Panc1 (cell line): ENCODE data around the gene PIGO. TPM values are rescaled to one million over a fixed set of nuclear protein-coding genes. Genes with fewer than 3 reads are reported as not detected.

Experiments
- ATAC-seq: fragments of 200-7000 bp; cut with Tn5 transposase; 2 replicates; pipeline ENCODE4 v1.9.1; 2020; ENCODE audit warnings: mild to moderate bottlenecking, moderate library complexity
- BruUV-seq: library from RNA; stranded (reverse); fragments of 400-500 nt; replicated peaks from 2 replicates; lab custom pipeline; 2021; lab: Mats Ljungman, UMichigan
- CTCF ChIA-PET: fragments of 300-600 bp; sonication (Branson Sonifier 250); formaldehyde crosslinking; loops from one replicate; lab custom pipeline; 2022; ENCODE audit warnings: antibody characterized with exemption; lab: Charles Lee
- POLR2A ChIA-PET: fragments of 300-600 bp; sonication (Branson Sonifier 250); formaldehyde crosslinking; loops from one replicate; lab custom pipeline; 2022; ENCODE audit warnings: antibody characterized with exemption; lab: Charles Lee
- DNase-seq: peaks from one replicate; pipeline ENCODE4 v3.0.0-alpha.2; 2010; ENCODE audit warnings: low read depth, low spot score
- H3K27ac ChIP-seq: 2 replicates; pipeline ENCODE4 v1.5.1; 2011; ENCODE audit warnings: mild to moderate bottlenecking, low read length, inconsistent platforms
- H3K27me3 ChIP-seq: fragments of 200-500 bp; sonication (Bioruptor generic); 2 replicates; pipeline ENCODE4 v1.6.0; 2014; ENCODE audit warnings: low read length, inconsistent platforms; ENCODE audit not compliant: control insufficient read depth, insufficient read depth
- H3K36me3 ChIP-seq: fragments of 200-500 bp; sonication (Bioruptor generic); 2 replicates; pipeline ENCODE4 v1.5.1; 2014; ENCODE audit warnings: inconsistent platforms, mild to moderate bottlenecking, low read length, moderate library complexity; ENCODE audit not compliant: control insufficient read depth, insufficient read depth
- H3K4me1 ChIP-seq: 2 replicates; pipeline ENCODE4 v1.5.1; 2011; ENCODE audit warnings: inconsistent platforms, mild to moderate bottlenecking, low read length, moderate library complexity; ENCODE audit not compliant: control insufficient read depth, insufficient read depth
- H3K4me3 ChIP-seq, 2 experiments: 2 replicates each; pipeline ENCODE4 v1.5.1; 2011 to 2012; ENCODE audit warnings: low read depth in 2 of 2, low read length in 2 of 2, mild to moderate bottlenecking in 2 of 2, inconsistent platforms in 1 of 2, moderate library complexity in 1 of 2
- H3K9me3 ChIP-seq: fragments of 200-500 bp; sonication (Bioruptor generic); 2 replicates; pipeline ENCODE4 v1.5.1; 2014; ENCODE audit warnings: low read depth, mild to moderate bottlenecking, inconsistent platforms, low read length, moderate library complexity; ENCODE audit not compliant: control insufficient read depth, insufficient read depth
- POLR2AphosphoS5 ChIP-seq: IDR thresholded peaks from 2 replicates; pipeline ENCODE4 v1.6.1; 2012; ENCODE audit warnings: mild to moderate bottlenecking, low read depth, low read length, moderate library complexity
- SIN3A ChIP-seq: IDR thresholded peaks from 2 replicates; pipeline ENCODE4 v1.6.1; 2012; ENCODE audit warnings: low read depth, mild to moderate bottlenecking, low read length, moderate library complexity, borderline replicate concordance; ENCODE audit not compliant: insufficient read depth
- TCF7L2 ChIP-seq: IDR thresholded peaks from 2 replicates; pipeline ENCODE4 v1.6.1; 2011; ENCODE audit warnings: mild to moderate bottlenecking, low read depth, low read length, inconsistent platforms
- in situ Hi-C: cut with HindIII; loops from 2 replicates; pipeline ENCODE4 v1.10.0; 2016; ENCODE audit warnings: low sequenced_read_pairs, low pct_unique_long_range_greater_than_20kb
- intact Hi-C: fragments of 100-400 bp; cut with micrococcal nuclease; formaldehyde crosslinking; loops from one replicate; pipeline ENCODE4 v1.10.0; 2022; ENCODE audit not compliant: unreplicated experiment
- total RNA-seq: library from RNA; stranded (reverse); gene quantifications from one replicate; pipeline ENCODE4 v1.2.1, GENCODE V29; 2021; ENCODE audit not compliant: unreplicated experiment
- TF ChIP-seq, protein P1 (sequence below), 2 experiments: IDR thresholded peaks; 2 replicates each; pipeline ENCODE4 v1.6.1; 2011 to 2012; ENCODE audit warnings: low read depth in 2 of 2, control low read depth in 1 of 2, low read length in 1 of 2, mild to moderate bottlenecking in 1 of 2, moderate library complexity in 1 of 2; ENCODE audit not compliant: insufficient read depth in 1 of 2
- TF ChIP-seq, protein P2 (sequence below): fragments of 450-650 bp; IDR thresholded peaks from 2 replicates; pipeline ENCODE4 v1.5.1; 2017; ENCODE audit warnings: mild to moderate bottlenecking

PIGO gene
- total RNA-seq, 1 experiment from 2014 or later, result 58.7 TPM

DNA sequence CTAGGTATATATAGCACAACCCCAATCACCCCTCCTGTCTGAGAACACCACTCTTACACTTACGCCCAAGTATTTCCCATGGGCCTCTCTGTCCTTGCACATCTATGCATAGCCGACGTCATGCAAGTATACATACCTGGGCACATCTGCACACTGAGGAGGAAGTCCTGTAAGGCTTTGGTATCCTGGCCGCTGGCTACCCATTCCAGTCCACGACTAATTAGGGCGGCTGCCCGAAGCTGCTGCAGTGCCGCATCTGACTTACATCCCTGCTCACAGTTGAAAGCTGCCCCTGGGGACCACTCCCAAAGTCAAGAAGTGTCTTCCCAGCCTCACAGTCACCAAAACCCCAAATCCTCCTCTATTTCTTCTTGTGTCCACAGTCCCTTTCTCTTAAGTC, 21.6 kb downstream of the PIGO start:
- ChIA-PET POLR2A (no interaction called here), CTCF (no interaction called here)
- Histone ChIP-seq H3K36me3 (no peaks in the 10 kb centered on the region; the same call in none of the 2 replicates), H3K4me1 (peaks cover 19% of the 10 kb centered on the region), H3K27ac (no peak overlapping the region), H3K27me3 (no peaks in the 10 kb centered on the region), H3K9me3 (no peaks in the 10 kb centered on the region), H3K4me3 (no peak overlapping the region)
- TF ChIP-seq, protein P1, sequence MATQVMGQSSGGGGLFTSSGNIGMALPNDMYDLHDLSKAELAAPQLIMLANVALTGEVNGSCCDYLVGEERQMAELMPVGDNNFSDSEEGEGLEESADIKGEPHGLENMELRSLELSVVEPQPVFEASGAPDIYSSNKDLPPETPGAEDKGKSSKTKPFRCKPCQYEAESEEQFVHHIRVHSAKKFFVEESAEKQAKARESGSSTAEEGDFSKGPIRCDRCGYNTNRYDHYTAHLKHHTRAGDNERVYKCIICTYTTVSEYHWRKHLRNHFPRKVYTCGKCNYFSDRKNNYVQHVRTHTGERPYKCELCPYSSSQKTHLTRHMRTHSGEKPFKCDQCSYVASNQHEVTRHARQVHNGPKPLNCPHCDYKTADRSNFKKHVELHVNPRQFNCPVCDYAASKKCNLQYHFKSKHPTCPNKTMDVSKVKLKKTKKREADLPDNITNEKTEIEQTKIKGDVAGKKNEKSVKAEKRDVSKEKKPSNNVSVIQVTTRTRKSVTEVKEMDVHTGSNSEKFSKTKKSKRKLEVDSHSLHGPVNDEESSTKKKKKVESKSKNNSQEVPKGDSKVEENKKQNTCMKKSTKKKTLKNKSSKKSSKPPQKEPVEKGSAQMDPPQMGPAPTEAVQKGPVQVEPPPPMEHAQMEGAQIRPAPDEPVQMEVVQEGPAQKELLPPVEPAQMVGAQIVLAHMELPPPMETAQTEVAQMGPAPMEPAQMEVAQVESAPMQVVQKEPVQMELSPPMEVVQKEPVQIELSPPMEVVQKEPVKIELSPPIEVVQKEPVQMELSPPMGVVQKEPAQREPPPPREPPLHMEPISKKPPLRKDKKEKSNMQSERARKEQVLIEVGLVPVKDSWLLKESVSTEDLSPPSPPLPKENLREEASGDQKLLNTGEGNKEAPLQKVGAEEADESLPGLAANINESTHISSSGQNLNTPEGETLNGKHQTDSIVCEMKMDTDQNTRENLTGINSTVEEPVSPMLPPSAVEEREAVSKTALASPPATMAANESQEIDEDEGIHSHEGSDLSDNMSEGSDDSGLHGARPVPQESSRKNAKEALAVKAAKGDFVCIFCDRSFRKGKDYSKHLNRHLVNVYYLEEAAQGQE (IDR thresholded peaks at IDR 0.05; ENCODE audit: insufficient read depth in 1 of 2, low read depth in 2 of 2, low read length in 1 of 2), result no peak
- TF ChIP-seq TCF7L2, result no peak
- no peak for TF ChIP-seq SIN3A
- TF ChIP-seq, protein P2, sequence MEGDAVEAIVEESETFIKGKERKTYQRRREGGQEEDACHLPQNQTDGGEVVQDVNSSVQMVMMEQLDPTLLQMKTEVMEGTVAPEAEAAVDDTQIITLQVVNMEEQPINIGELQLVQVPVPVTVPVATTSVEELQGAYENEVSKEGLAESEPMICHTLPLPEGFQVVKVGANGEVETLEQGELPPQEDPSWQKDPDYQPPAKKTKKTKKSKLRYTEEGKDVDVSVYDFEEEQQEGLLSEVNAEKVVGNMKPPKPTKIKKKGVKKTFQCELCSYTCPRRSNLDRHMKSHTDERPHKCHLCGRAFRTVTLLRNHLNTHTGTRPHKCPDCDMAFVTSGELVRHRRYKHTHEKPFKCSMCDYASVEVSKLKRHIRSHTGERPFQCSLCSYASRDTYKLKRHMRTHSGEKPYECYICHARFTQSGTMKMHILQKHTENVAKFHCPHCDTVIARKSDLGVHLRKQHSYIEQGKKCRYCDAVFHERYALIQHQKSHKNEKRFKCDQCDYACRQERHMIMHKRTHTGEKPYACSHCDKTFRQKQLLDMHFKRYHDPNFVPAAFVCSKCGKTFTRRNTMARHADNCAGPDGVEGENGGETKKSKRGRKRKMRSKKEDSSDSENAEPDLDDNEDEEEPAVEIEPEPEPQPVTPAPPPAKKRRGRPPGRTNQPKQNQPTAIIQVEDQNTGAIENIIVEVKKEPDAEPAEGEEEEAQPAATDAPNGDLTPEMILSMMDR, result no peak
- no peak for TF ChIP-seq POLR2AphosphoS5
- intact Hi-C loops (no loop called here), in situ Hi-C loops (no loop called here)
- DNase-seq (no peak), ATAC-seq (no peak)
- BruUV-seq, result no TSS peak

DNA sequence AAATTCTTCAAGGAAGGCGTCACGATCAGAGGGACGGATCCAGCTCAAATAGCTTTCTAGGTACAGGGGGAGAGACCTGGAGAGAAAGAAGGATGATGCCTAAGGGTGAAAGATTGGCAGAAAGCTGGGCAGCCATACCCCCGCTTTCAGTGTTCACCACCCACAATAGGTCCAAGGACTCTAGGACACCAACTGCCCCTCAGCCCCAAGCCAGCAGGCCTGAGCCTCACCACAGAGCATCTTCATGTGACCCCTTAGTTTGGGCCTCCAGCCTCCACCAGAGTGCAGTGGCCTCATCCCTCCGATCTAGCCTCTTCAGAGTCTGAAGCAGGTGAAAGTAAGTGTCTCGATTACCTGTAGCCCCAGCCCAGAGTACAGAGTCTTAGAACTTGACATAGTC, 22.2 kb downstream of the PIGO start:
- ChIA-PET CTCF (no interaction called here), POLR2A (no interaction called here)
- TF ChIP-seq, protein P1 (IDR thresholded peaks at IDR 0.05; ENCODE audit: insufficient read depth in 1 of 2, low read depth in 2 of 2, low read length in 1 of 2), result no peak
- TF ChIP-seq TCF7L2 (no peak), SIN3A (no peak), POLR2AphosphoS5 (no peak)
- TF ChIP-seq, protein P2, result no peak
- Histone ChIP-seq H3K27me3 (no peaks in the 10 kb centered on the region), H3K4me3 (no peak overlapping the region), H3K4me1 (peaks cover 25% of the 10 kb centered on the region), H3K9me3 (no peaks in the 10 kb centered on the region), H3K27ac (no peak overlapping the region), H3K36me3 (no peaks in the 10 kb centered on the region; the same call in none of the 2 replicates)
- intact Hi-C loops (no loop called here), in situ Hi-C loops (no loop called here)
- BruUV-seq, result no TSS peak
- ATAC-seq, result no peak
- DNase-seq, result no peak
